ENCODE data around the gene SPDYE6. TPM values are rescaled to one million over a fixed set of nuclear protein-coding genes. Genes with fewer than 3 reads are reported as not detected.

The SPDYE6 gene
- polyA plus RNA-seq, 1 donor: 6.3 TPM

Other genes with a start within 250 kb of the SPDYE6 start
- gene SH2B2, start 69.6 kb downstream of the SPDYE6 start, polyA plus RNA-seq (ENCODE audit: insufficient read length): 2.5 TPM
- gene PRKRIP1, start 39.9 kb upstream of the SPDYE6 start, polyA plus RNA-seq (ENCODE audit: insufficient read length): 42.4 TPM
- gene ORAI2, start 77.1 kb upstream of the SPDYE6 start, polyA plus RNA-seq (ENCODE audit: insufficient read length): 17.0 TPM
- 9.1 TPM for gene ALKBH4, start 108.4 kb upstream of the SPDYE6 start, polyA plus RNA-seq (ENCODE audit: insufficient read length)
- gene LRWD1, start 108.5 kb upstream of the SPDYE6 start, polyA plus RNA-seq (ENCODE audit: insufficient read length): 17.8 TPM
- gene POLR2J, start 122.5 kb upstream of the SPDYE6 start, polyA plus RNA-seq (ENCODE audit: insufficient read length): 18.7 TPM
- gene RASA4B, start 161.3 kb upstream of the SPDYE6 start, polyA plus RNA-seq (ENCODE audit: insufficient read length): 8.6 TPM
- gene UPK3BL2, start 187.3 kb upstream of the SPDYE6 start, polyA plus RNA-seq (ENCODE audit: insufficient read length): 18.5 TPM
- 14.8 TPM for gene SPDYE2, start 194.8 kb upstream of the SPDYE6 start, polyA plus RNA-seq (ENCODE audit: insufficient read length)
- 91.1 TPM for gene POLR2J3, start 216.1 kb upstream of the SPDYE6 start, polyA plus RNA-seq (ENCODE audit: insufficient read length)